Stimulated activated CD4-positive, alpha-beta T cell treated with anti-CD3 and anti-CD28 coated beads, Interleukin-4, amount 100 ng/mL, for 24 hours (primary cell): Measurements from ENCODE around the gene FBXL15.
"Not testable (repeated sequence)": the region's sequence is repeated elsewhere in the genome, so short reads cannot be mapped to it uniquely, and the experiment has no call there.

Experiments
- DNase-seq: peaks from one replicate; pipeline ENCODE4 v3.0.0-alpha.2; 2020

The FBXL15 gene

GRCh38 chr10:102431452-102432124 is 11.0 kb downstream of the FBXL15 start:
- DNase-seq: no peak

- DNase-seq: peak; percentile 96
Measured at GRCh38 chr10:102432162-102432950, 11.7 kb downstream of the FBXL15 start, which contains the start of gene CUEDC2. Gene CUEDC2 (minus strand): TSS chr10:102432574. CDS start chr10:102425188, 7,386 bp downstream.

GRCh38 chr10:102433619-102434046 is 13.0 kb downstream of the FBXL15 start:
- DNase-seq: no peak

GRCh38 chr10:102434394-102435132 is 13.9 kb downstream of the FBXL15 start:
- DNase-seq: no peak

- DNase-seq: no peak
Measured at GRCh38 chr10:102435133-102435497, 14.5 kb downstream of the FBXL15 start.

GRCh38 chr10:102435529-102436233 is 15.0 kb downstream of the FBXL15 start:
- DNase-seq: peak; percentile 35

- DNase-seq: no peak
Measured at GRCh38 chr10:102436312-102436711, 15.7 kb downstream of the FBXL15 start.

- DNase-seq: no peak
Measured at GRCh38 chr10:102437515-102437914, 16.9 kb downstream of the FBXL15 start.

- no peak for DNase-seq
Measured at GRCh38 chr10:102438374-102438773, 17.7 kb downstream of the FBXL15 start.

- DNase-seq: no peak
Measured at GRCh38 chr10:102444851-102445250, 24.2 kb downstream of the FBXL15 start.

- peak; percentile 88 for DNase-seq
Measured at GRCh38 chr10:102449321-102450123, 28.9 kb downstream of the FBXL15 start.

- DNase-seq: no peak
Measured at GRCh38 chr10:102450124-102450373, 29.4 kb downstream of the FBXL15 start.

- peak; percentile 81 for DNase-seq
Measured at GRCh38 chr10:102450374-102451104, 29.9 kb downstream of the FBXL15 start.

GRCh38 chr10:102451105-102451969 is 30.7 kb downstream of the FBXL15 start, which contains the start of gene C10orf95:
Gene C10orf95 (minus strand): TSS chr10:102451543. CDS start chr10:102451093, 450 bp downstream.
- DNase-seq: no peak

- DNase-seq: peak; percentile 75
Measured at GRCh38 chr10:102452672-102453340, 32.2 kb downstream of the FBXL15 start.

GRCh38 chr10:102453502-102453901 is 32.9 kb downstream of the FBXL15 start:
- no peak for DNase-seq

- not testable (repeated sequence) for DNase-seq
Measured at GRCh38 chr10:102454662-102455487, 34.2 kb downstream of the FBXL15 start.

GRCh38 chr10:102455893-102456471 is 35.3 kb downstream of the FBXL15 start:
- DNase-seq: no peak
